ENCODE results near the gene BPIFB3. TPM values are rescaled to one million over a fixed set of nuclear protein-coding genes. Genes with fewer than 3 reads are reported as not detected.

The BPIFB3 gene
- polyA plus RNA-seq (ENCODE audit: insufficient read length in 4 of 4) = not detected

- DNase-seq (ENCODE audit: low read depth in 4 of 4, low spot score in 3 of 4) = no peak
Measured at GRCh38 chr20:33053291-33054106, at the start of gene BPIFB3. TSS of gene BPIFB3 (plus strand) at chr20:33053903. CDS start at chr20:33055436, 1,533 bp downstream.

- no peak for DNase-seq (ENCODE audit: low read depth in 4 of 4, low spot score in 3 of 4)
Measured at GRCh38 chr20:33004141-33004751, 49.5 kb upstream of the BPIFB3 start, which contains the start of gene SUN5. TSS of gene SUN5 (minus strand) at chr20:33004433. CDS start at chr20:33004340, 93 bp downstream.

GRCh38 chr20:33005132-33005566 lies 48.6 kb upstream of the BPIFB3 start:
- DNase-seq (ENCODE audit: low read depth in 4 of 4, low spot score in 3 of 4) = no peak

- no peak for DNase-seq (ENCODE audit: low read depth in 4 of 4, low spot score in 3 of 4)
Measured at GRCh38 chr20:33005908-33006775, 47.6 kb upstream of the BPIFB3 start.

- DNase-seq (ENCODE audit: low read depth in 4 of 4, low spot score in 3 of 4) = no peak
Measured at GRCh38 chr20:33006776-33007375, 46.8 kb upstream of the BPIFB3 start.

GRCh38 chr20:33007376-33008335 lies 46.0 kb upstream of the BPIFB3 start, which contains the start of gene BPIFB2:
TSS of gene BPIFB2 (plus strand) at chr20:33007704. CDS start at chr20:33008575, 871 bp downstream.
- DNase-seq (ENCODE audit: low read depth in 4 of 4, low spot score in 3 of 4) = no peak

GRCh38 chr20:33008336-33009213 lies 45.1 kb upstream of the BPIFB3 start:
- no peak for DNase-seq (ENCODE audit: low read depth in 4 of 4, low spot score in 3 of 4)

- peak in 2 of 4 donors; percentile 5 to 10 for DNase-seq (ENCODE audit: low read depth in 4 of 4, low spot score in 3 of 4)
Measured at GRCh38 chr20:33009214-33010132, 44.2 kb upstream of the BPIFB3 start.

GRCh38 chr20:33010133-33010504 lies 43.6 kb upstream of the BPIFB3 start:
- no peak for DNase-seq (ENCODE audit: low read depth in 4 of 4, low spot score in 3 of 4)

- no peak for DNase-seq (ENCODE audit: low read depth in 4 of 4, low spot score in 3 of 4)
Measured at GRCh38 chr20:33010674-33011449, 42.8 kb upstream of the BPIFB3 start.

GRCh38 chr20:33012327-33013189 lies 41.1 kb upstream of the BPIFB3 start:
- DNase-seq (ENCODE audit: low read depth in 4 of 4, low spot score in 3 of 4) = no peak

- DNase-seq (ENCODE audit: low read depth in 4 of 4, low spot score in 3 of 4) = no peak
Measured at GRCh38 chr20:33013701-33014326, 39.9 kb upstream of the BPIFB3 start.

- DNase-seq (ENCODE audit: low read depth in 4 of 4, low spot score in 3 of 4) = no peak
Measured at GRCh38 chr20:33014336-33015113, 39.2 kb upstream of the BPIFB3 start.

- DNase-seq (ENCODE audit: low read depth in 4 of 4, low spot score in 3 of 4) = no peak
Measured at GRCh38 chr20:33015114-33015484, 38.6 kb upstream of the BPIFB3 start.

Data from right renal pelvis (tissue), 4 donors.